NCI-H2227 (cell line): Measurements from ENCODE around the gene DMC1.

ENCODE experiments used
- DNase-seq: peaks from one replicate; lab custom pipeline; 2025; ENCODE audit not compliant: unreplicated experiment; lab: John Stamatoyannopoulos, UW

Gene DMC1

DNA sequence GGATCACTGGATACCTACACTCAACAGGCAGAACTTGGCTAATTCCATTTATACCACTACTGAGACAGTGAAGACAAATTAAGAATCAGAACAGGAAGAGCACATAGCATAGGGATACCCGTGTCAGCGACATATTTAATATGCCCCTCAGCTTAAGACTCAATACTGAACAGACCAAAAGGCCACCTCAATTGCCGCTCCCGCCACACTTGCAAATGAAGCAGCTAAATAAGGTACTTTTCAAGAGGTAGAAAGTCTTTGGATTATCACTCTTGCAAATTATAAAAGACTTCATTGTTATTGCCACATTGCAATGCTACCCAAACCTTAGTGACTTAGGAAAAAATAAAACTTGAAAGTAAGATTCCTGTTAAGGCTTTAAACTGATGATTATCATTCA is 67.0 kb downstream of the DMC1 start:
- no peak for DNase-seq

DNA sequence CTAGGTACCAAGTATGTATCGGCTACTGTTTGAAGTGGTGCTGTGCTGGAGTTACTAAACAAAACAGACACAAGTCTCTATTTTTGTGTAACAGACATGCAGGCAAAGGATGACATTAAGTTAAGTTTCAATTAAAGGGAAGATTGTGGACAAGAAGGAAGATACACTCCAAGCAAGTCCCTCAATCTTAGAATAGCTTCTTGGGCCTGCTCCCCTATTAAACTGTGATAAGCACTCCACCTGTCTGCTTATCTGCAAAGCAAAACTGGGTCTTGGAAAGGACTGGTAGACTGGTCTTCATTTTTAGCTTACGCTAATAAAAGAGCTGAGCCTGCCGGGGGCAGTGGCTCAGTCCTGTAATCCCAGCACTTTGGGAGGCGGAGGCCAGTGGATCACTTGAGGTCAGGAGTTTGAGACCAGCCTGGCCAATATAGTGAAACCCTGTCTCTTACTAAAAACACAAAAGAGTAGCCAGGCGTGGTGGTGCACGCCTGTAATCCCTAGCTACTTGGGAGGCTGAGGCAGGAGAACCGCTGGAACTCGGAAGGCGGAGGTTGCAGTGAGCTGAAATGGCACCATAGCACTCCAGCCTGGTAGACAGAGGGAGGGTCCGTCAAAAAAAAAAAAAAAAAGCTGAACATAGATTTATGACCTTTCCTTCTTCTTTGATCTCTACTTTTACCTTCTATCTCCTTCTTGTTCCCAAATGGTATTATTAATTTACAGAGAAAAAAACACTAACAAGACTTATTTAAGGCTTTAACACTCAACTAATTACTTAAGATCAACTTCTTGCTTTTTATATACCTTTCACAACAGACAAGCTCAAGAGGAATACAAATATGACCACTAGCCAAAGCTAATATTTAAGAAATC is 67.9 kb downstream of the DMC1 start:
- no peak for DNase-seq

DNA sequence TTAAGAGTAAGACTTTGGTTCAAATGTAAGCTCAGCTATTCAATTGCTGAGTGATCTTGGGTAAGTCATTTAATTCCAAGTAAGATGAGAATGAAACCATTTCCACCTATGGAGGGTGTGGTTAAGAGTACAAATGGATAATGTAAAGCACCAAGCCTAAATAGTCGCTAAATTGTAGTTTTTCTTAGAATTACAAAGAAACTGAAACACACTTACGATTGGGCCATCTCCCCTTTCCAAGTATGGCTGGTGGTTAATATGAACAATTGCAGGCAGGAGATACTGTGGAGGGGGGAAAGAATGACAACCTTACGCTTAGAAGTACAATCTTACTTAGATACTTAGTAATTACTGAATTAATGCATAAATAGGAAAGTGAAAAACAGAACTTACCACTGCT is 72.1 kb downstream of the DMC1 start:
- DNase-seq: no peak

DNA sequence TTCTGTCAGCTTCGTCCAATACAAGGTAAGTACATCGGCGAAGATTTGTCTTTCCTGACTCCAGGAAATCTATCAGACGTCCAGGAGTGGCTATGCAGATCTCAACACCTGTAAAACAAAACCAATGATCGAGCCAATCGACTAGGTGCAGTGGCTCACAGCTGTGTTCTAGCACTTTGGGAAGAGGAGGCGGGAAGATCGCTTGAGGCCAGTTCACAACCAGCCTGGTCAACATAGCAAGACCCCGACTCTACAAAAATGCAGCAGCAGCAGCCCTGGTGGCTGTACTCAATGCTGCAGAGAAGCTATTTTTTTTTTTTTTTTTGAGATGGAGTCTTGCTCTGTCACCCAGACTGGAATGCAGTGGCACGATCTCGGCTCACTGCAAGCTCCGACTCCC is 75.0 kb downstream of the DMC1 start:
- DNase-seq: no peak

DNA sequence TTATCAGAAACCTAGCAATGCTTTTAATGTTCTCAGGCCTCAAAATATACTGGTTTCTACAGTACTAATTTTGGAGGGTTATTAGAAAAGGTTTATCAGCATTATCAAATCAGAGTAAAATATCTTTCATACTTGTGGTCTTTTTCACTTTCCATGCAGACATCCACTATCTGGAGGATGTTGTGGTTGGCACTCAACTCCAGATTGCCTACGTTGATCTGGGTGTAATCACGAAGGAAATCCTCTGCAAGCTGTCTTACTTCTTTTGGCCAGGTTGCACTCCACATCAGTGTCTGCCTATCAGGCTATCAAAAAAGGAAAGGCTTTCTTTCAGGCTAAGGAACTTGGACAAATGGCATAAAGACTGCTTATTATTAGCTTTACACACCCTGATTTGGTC is 75.5 kb downstream of the DMC1 start:
- DNase-seq: no peak

DNA sequence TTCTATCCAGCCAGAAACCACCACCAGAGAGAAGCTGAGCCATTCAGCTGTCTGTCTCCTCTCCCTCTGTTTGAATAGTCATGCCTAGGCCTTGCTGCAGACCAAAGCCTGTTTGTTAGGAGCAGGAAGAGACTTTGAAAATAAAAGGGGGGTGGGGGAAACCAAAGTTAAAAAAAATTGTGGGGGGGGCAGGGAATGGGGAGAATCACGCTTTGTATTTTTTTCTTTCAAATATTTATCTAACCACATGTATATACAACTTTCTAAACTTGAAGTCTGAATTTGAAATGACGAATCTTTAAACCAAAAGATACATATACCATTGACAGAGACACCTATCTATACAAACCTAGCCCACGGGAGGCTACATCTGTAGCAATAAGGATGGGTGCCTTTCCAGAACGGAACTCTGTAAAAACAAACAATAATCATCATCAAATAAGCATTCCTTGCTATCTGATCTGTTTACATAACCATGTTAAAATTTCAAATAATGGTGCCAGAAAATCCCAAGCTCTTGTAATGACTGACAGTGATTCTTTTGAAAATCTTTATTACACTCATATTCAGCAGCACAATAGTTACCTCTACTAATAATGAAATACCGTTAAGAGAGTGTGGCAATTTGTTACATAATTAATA is 78.2 kb downstream of the DMC1 start:
- no peak for DNase-seq

DNA sequence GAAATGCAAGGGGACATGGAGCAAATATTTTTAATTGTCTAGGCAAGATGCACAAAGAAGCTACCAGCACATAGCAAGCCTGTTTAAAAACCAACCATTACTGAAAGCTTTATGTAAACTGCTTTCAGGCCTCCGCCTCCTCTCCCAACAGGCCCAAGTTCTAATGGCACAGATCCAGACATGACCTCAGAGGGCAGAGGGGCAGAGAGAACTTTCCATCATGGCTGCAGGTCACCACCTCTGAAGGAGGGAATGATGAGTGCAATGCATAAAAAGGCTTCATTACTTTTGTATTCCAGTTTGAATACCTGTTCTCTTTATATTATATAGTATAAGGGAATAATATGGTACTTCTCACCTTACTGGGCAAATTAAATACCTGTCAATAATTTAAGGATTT is 79.1 kb downstream of the DMC1 start:
- DNase-seq: no peak

DNA sequence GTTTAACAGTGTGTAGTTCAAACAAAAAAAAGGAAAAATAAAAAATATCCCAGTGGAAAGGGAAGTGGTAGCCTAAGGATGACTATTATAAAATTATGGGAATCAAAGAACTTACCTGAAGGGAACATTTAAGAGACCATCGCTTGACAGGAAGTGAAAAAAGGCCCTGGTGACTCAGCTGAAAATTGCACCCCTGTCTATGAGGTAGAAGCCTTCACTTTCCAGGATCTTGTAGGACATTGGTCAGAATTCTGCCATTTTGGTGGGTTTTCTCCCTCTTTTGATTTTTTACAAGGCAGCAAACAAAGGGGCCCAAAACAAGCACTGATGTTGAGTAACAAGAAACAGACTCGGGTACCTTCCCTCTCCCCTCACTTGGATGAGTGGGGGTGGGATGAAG is 79.5 kb downstream of the DMC1 start:
- DNase-seq: no peak

DNA sequence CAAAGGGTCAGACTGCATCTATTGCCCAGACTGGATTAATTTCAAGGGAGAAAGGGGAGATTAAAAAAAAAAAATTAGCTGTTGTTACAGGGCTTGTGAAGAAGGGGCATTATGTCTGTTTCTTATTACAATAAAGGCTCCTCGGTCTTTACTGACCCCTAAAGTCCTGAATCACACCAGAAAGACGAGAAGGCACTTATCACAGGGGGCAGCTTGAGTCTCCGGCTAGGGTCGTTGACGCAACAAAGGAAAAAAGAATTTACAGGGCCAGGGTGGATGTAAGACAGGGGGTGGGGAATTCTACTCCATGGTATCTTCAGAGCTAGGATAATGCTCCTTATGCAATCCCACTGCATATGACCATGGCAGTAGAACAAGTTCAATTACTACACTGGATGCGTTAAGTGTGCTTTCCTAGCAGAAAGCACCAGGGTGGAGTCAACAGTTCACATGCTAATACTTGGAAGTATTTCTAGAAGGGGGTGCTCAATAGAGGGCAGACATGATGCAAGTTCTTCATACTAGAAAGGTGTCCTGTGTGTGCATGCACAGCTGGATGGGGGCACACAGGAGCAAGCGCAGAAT is 80.3 kb downstream of the DMC1 start:
- DNase-seq: peak; percentile 65

DNA sequence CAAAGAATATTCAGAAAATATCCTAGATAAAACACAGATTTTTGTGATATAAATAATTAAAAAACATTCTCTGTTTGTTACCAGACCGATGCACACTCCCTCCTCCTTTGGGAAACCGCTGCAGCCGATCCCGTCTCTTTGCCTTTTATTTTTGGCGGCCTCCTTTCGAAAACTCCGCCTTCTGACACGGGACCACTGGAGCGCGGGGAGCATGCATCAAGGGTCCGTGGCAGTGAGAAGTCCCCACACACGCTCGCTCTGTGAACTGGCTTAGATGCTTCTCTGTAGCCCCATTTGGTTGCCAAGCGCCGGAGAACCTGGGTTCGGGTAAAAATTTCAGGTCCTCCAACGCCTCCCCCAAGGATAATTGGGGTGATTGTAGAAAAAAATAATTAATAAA is 80.8 kb downstream of the DMC1 start:
- DNase-seq: no peak

DNA sequence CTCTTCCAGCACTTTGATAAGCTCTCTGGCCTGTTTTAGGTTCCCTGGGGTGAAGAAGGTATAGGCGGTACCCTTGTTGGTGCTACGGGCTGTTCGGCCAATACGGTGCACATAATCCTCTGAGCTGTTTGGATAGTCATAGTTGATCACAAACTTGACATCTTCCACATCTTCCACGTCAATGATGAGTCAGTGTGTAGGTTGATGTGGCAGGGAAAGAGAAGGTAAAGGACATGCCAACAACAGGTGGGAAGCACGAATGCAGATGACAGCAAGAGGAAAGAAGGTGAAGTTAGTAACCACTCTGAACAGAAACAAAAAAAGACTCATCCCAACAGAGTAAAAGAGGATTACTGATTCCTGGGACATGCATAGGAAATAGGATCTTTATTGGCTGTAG is 82.0 kb downstream of the DMC1 start:
- DNase-seq: no peak

DNA sequence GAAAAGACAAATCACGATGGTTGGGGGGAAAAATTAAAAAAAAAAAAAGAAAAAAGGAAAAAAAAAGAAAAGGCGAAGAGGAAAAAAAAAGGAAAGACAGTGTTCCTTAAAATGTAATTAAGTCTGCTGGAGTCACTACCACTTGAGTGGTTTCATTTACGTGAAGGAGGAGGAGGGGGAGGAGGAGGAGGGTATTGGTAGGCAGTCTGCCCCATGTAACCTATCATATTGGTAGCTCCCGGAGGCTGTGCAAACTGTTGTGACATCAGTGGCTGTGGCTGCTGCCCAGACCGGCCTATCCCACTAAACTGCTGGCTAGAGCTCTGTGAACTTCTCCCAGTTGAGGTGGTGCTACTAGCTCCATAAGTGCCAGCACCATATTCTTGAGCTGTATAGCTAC is 84.2 kb downstream of the DMC1 start:
- no peak for DNase-seq

DNA sequence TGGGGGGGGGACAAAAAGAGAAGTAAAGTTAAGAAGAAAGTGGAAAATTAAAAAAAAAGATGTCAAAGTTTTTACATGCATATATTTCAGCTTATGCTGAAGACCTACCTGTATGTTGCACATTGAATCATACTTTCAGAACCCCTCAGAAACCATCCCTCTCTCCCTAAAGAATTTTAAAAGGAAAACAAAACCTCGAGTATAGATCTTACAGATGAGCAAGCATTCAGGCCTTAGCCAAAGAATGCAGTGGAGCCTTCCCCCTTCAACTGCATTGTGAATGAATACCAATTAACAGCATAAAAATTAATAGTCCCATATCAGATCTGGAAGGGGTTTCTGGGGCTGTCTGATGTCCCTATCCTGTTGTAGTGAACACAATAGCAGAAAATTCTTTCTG is 85.7 kb downstream of the DMC1 start:
- DNase-seq: no peak

DNA sequence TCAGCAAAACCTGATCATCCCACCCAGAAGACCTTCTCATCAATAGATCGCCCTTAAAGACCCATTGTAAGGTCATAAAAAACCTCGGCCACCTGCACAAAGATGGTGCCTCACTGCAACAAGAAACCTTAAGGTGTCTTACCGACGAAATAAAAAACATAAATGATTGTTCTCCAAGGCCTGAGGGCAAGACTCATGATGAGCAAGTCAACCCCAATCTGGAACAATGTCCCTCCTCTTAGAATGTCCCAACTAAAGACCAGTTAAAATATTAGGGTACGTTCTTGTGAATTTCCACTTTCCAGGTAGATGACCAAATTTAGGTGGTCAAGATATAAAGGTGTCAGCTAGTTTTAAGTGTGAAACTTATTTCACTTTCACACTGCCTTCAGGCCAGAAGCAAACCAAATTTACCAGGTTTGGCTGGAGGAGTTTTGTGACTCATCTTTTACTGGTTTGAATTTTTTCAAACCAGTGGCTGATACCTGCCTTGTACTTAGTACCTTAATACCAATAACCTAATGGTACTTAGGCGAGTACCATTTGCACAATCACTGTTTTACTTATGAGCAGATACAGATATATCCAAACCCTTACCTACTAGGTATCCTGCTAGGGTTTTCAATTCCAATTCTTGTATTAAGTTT is 87.2 kb downstream of the DMC1 start:
- no peak for DNase-seq

DNA sequence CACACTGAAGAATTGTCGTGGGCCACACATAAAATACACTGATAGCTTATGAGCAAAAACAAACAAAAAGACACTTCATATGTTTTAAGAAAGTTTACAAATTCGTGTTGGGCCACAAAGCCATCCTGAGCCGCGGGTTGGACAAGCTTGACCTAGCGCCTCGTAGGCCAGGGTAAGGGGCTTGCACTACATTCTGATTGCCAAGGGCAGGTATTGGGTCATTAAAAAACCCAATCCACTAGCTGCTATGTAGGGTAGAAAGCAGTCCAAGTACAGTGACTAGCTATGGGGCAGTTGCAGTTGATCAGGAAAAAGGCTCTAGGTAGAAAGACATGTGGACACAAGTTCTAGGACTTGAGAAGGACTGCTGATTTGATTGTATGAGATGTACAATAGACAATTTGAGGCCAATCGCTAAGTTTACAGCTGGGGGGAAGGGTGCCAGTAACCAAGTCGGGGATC is 88.1 kb downstream of the DMC1 start:
- no peak for DNase-seq

DNA sequence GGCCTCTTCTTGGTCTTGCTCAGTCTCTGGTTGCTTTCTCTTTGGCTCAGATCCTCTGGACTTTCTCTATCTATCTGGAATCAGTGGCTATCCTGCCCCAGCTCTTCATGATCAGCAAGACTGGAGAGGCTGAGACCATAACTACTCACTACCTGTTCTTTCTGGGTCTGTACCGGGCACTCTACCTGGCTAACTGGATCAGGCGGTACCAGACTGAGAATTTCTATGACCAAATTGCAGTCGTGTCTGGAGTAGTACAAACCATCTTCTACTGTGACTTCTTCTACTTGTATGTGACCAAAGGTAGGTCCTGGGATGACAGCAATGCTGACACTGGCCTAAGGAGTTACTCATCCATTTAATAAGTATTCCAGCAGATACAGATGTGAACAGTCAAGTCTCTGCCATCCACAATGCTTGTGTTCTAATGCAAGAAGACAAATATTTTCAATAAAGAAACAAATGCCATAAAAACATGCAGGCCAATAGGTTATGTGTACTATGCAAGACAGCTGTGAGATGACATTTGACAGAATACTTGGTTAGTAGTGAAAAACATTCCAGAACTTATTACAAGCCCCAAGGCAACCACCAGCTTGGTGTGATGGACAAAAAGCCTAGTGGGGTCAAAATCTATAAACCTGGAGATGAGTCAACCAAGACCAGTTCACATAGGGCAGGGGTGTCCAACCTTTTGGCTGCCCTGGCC is 88.7 kb downstream of the DMC1 start:
- no peak for DNase-seq

DNA sequence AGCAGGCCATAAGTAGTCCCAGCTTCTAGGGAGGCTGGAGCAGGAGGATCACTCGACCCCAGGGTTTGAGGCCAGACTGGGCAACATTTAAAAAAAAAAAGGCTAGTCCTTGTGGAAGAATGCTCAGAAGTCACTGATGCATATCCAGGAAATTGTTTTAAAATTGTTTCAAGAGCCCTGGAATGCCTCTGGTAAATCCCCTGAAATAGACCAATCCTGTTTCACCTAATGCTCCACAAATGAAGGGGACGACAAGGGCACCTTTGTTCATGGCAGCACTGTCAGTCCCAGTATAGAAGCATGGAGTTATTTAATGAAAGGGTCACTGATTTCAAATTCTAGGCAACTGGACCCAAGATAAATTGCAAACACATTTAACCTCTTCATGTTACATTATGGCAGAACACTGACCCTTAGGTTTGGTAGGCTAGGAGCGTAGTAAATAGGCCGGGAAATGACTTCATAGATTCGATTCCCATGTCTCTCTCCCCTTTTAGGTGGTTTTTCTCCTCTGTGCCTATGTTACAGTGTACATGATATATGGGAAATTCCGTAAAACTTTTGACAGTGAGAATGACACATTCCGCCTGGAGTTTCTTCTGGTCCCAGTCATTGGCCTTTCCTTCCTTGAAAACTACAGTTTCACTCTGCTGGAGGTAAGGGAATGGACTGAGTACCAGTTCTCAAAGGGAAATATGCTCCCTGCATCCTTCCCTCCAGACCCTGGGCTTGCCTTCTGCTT is 90.7 kb downstream of the DMC1 start:
- DNase-seq: no peak

DNA sequence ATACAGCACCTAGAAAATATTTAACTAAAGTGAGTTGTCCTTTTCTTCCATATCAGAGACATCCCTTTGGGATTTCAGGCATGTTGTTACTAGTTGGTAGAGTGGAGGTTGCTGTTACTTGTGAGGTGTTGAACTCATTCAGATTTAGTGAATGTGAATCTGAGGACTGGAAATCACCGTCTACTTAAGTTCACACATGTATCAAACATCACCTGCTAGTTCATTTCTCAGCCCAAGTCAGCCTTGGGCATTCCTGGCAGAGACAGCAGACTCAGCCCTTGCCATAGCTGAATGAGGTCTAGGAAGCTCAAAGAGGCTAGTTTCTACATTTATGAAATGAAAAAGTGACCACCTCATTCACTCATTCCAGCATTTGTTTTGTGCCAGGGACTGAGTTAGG is 92.4 kb downstream of the DMC1 start:
- DNase-seq: no peak

DNA sequence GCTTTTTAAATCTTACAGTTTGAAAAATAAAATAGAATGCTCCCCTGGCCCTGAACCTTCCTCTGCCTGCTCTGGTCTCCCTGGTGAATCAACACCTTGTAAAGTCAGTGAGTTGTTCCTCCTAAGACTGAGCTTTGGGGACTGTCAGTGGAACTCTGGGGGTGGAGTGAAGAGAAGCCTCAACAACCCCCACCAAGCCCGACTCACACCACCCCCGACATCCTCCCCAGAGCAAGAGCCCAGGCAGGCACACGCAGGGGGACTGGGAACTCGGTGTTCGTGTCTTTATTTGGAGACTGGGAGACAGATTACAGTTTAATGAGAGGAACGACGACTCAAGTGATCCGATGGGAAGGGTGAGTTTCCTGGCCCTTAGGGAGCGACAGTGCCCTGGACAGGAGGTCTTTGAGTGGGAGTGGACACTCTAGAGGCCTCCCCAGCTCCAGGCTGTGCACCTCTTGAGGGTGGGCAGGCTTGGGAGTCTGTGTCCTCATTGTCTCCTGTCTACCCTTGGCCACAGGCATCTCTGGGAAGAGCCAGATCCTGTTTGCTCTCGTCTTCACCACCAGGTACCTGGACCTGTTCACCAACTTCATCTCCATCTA is 95.9 kb downstream of the DMC1 start:
- DNase-seq: no peak

DNA sequence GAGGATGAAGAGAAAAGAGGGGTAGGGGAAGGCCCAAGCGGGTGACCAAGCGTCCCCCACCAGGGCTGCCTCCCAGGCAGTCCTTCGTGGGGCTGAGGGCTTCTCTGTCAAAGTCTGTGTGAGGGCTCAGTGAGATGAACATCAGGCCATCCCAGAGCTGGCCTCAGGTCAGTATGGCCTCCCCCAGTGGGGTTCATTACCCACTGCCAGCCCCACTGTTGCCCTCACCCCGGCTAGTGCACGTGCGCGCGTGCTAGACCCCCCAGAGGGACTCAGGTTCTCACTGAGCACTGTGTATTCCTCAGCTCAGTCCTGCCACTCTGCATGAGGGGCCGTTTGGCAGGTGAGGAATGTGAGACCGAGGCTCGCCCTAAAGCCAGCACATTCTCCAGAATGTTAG is 98.7 kb downstream of the DMC1 start:
- DNase-seq: no peak
